HL-60 (cell line): ENCODE results near the gene LRP1-AS.
A peak's percentile ranks its signal among the peaks of the same experiment; 100 is the strongest.

Source experiments
- DNase-seq, 2 experiments: peaks; one replicate each; pipeline ENCODE4 v3.0.0-alpha.2; 2010 to 2020; ENCODE audit warnings: low read depth in 1 of 2, low spot score in 1 of 2
- H3K27ac ChIP-seq: fragments of 250-450 bp; sonication (Bioruptor Pico); replicated peaks from 2 replicates; pipeline ENCODE4 v1.5.1; 2020; ENCODE audit warnings: mild to moderate bottlenecking, moderate library complexity
- H3K27me3 ChIP-seq: fragments of 250-450 bp; sonication (Bioruptor Pico); 2 replicates; pipeline ENCODE4 v1.5.1; 2021; ENCODE audit warnings: mild to moderate bottlenecking, moderate library complexity; ENCODE audit not compliant: insufficient read depth, poor library complexity, severe bottlenecking
- H3K4me3 ChIP-seq: replicated peaks from 2 replicates; pipeline ENCODE4 v1.5.1; 2011; ENCODE audit warnings: mild to moderate bottlenecking, control low read depth, low read length; ENCODE audit not compliant: insufficient read depth
- GABPA ChIP-seq: IDR thresholded peaks from 2 replicates; pipeline ENCODE4 v1.6.1; 2012; ENCODE audit warnings: low read depth
- POLR2AphosphoS5 ChIP-seq: IDR thresholded peaks from 2 replicates; pipeline ENCODE4 v1.6.1; 2012; ENCODE audit warnings: low read depth
- SPI1 ChIP-seq: IDR thresholded peaks from 2 replicates; pipeline ENCODE4 v1.6.1; 2012; ENCODE audit warnings: low read depth, mild to moderate bottlenecking, borderline replicate concordance
- TF ChIP-seq, protein P1 (sequence below): IDR thresholded peaks from 2 replicates; pipeline ENCODE4 v1.6.1; 2012; ENCODE audit warnings: low read depth; ENCODE audit not compliant: insufficient replicate concordance
- TF ChIP-seq, protein P2 (sequence below): IDR thresholded peaks from one replicate; pipeline ENCODE4 v1.5.1; 2011; ENCODE audit warnings: low read length, control low read depth, inconsistent platforms; ENCODE audit not compliant: insufficient read depth

Gene LRP1-AS

DNA sequence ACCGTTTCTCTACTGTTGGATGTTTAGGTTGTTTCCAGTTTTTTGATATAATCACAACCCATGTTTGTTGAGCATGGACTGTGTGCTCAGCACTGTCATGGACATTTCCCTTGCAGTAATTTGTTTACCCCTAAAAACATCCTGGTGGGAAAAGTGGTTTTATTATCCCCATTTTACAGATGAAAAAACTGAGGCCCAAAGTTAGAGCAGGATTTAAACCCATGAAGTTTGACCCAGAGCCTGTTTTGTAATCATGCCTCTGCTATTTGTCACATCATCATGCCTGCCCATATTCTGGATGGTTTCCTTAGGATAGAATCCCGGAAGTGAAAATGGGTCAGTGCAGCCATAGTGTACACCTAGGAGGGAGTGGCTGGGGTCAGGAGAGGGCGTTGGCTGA is 17.0 kb upstream of the LRP1-AS start:
- no peak overlapping the region for H3K27ac ChIP-seq
- no peak for DNase-seq
- H3K4me3 ChIP-seq, result no peak overlapping the region
- H3K27me3 ChIP-seq, result no peaks in the 10 kb centered on the region
- TF ChIP-seq, protein P1, sequence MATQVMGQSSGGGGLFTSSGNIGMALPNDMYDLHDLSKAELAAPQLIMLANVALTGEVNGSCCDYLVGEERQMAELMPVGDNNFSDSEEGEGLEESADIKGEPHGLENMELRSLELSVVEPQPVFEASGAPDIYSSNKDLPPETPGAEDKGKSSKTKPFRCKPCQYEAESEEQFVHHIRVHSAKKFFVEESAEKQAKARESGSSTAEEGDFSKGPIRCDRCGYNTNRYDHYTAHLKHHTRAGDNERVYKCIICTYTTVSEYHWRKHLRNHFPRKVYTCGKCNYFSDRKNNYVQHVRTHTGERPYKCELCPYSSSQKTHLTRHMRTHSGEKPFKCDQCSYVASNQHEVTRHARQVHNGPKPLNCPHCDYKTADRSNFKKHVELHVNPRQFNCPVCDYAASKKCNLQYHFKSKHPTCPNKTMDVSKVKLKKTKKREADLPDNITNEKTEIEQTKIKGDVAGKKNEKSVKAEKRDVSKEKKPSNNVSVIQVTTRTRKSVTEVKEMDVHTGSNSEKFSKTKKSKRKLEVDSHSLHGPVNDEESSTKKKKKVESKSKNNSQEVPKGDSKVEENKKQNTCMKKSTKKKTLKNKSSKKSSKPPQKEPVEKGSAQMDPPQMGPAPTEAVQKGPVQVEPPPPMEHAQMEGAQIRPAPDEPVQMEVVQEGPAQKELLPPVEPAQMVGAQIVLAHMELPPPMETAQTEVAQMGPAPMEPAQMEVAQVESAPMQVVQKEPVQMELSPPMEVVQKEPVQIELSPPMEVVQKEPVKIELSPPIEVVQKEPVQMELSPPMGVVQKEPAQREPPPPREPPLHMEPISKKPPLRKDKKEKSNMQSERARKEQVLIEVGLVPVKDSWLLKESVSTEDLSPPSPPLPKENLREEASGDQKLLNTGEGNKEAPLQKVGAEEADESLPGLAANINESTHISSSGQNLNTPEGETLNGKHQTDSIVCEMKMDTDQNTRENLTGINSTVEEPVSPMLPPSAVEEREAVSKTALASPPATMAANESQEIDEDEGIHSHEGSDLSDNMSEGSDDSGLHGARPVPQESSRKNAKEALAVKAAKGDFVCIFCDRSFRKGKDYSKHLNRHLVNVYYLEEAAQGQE, result no peak
- TF ChIP-seq GABPA, result no peak
- TF ChIP-seq POLR2AphosphoS5, result no peak
- no peak for TF ChIP-seq SPI1
- TF ChIP-seq, protein P2, sequence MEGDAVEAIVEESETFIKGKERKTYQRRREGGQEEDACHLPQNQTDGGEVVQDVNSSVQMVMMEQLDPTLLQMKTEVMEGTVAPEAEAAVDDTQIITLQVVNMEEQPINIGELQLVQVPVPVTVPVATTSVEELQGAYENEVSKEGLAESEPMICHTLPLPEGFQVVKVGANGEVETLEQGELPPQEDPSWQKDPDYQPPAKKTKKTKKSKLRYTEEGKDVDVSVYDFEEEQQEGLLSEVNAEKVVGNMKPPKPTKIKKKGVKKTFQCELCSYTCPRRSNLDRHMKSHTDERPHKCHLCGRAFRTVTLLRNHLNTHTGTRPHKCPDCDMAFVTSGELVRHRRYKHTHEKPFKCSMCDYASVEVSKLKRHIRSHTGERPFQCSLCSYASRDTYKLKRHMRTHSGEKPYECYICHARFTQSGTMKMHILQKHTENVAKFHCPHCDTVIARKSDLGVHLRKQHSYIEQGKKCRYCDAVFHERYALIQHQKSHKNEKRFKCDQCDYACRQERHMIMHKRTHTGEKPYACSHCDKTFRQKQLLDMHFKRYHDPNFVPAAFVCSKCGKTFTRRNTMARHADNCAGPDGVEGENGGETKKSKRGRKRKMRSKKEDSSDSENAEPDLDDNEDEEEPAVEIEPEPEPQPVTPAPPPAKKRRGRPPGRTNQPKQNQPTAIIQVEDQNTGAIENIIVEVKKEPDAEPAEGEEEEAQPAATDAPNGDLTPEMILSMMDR, result no peak

DNA sequence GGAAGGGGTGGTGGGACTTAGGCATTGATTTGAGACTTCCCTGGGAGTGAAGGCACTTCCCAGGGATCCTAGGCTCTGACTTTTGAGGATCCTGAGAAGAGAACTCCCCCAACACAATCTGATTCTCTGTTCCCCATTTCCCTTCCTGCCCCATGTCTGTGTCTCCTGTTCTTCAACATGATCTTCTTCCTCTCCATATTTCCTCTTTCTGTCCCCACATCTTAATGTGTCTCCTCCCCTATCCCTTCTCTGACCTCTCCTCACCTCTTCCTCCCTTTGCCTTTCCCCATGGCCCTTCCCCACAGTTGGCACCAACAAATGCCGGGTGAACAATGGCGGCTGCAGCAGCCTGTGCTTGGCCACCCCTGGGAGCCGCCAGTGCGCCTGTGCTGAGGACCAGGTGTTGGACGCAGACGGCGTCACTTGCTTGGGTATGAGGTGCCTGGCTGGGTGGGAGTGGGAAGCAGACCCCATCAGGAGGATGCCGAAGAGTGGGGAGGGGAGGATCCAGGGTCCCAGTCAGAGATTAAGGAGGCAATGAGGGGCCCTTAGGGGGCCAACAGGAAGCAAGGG is 15.2 kb upstream of the LRP1-AS start:
- Histone ChIP-seq H3K27ac (no peak overlapping the region), H3K27me3 (no peaks in the 10 kb centered on the region), H3K4me3 (no peak overlapping the region)
- DNase-seq, result no peak
- no peak for TF ChIP-seq POLR2AphosphoS5
- TF ChIP-seq, protein P1, result no peak
- TF ChIP-seq SPI1, result peak; percentile 74; the same call in 1 of the 2 replicates
- no peak for TF ChIP-seq GABPA
- TF ChIP-seq, protein P2, result no peak

DNA sequence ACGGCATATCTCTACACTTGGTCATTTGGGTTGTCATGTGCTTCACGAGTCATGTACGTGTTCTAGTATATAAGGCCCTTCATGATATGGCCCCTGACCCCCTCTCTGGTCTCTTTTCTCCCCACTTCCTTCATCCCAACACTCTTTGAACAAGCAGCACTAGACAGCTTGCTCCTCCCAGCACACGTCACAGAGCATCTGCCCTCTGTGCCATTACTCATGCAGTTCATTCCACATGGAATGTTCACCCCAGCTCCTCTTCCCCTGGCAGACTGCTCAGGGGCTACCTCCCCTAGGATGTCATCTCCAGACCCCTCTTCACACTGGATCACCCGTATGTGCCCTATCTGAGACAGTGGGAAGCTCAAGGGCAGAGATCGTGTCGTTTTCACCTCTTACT is 14.1 kb upstream of the LRP1-AS start:
- TF ChIP-seq GABPA, result no peak
- TF ChIP-seq, protein P1, result no peak
- TF ChIP-seq SPI1, result no peak
- TF ChIP-seq POLR2AphosphoS5, result no peak
- TF ChIP-seq, protein P2, result no peak
- Histone ChIP-seq H3K27me3 (no peaks in the 10 kb centered on the region), H3K4me3 (no peak overlapping the region), H3K27ac (no peak overlapping the region)
- DNase-seq, result no peak
